Measurements from ENCODE around the gene RBM3.
"Not testable (repeated sequence)": the region's sequence is repeated elsewhere in the genome, so short reads cannot be mapped to it uniquely, and the experiment has no call there.

Gene RBM3

GRCh38 chrX:48574270-48575266, at the start of gene RBM3:
TSS of gene RBM3 (plus strand) at chrX:48574484. CDS start at chrX:48575181, 697 bp downstream.
- peak; percentile 97 for DNase-seq

DNA sequence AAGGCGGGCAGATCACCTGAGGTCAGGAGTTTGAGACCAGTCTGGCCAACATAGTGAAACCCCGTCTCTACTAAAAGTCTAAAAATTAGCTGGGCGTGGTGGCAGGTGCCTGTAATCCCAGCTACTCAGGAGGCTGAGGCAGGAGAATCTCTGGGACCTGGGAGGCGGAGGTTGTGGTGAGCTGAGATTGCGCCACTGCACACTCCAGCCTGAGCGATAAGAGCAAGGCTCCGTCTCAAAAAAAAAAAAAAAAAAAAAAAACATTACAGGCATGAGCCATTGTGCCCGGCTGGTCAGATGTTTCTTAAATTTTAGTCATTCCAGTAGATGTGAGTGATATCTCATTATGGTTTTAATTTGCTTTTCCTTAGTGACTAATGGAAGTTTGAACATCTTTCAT, 48.4 kb upstream of the RBM3 start:
- DNase-seq, result not testable (repeated sequence)

DNA sequence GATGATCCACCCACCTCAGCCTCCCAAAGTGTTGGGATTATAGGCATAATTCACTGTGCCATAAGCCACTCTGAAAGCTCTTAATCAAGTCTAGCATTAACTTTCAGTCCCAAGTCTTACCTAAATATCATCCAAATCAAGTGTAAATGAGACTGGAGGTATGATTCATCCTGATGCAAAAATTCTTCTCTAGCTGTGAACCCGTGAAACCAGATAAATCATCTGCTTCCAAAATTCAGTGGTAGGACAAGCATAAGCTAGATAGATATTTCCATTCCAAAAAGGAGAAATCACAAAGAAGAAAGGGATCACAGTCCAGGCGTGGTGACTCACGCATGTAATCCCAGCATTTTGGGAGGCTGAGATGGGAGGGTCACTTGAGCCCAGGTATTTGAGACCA, 43.5 kb upstream of the RBM3 start:
- no peak for DNase-seq

- peak; percentile 46 for DNase-seq
Observed at GRCh38 chrX:48531358-48531959, 42.8 kb upstream of the RBM3 start.

GRCh38 chrX:48532161-48532560, 42.1 kb upstream of the RBM3 start:
- no peak for DNase-seq

DNA sequence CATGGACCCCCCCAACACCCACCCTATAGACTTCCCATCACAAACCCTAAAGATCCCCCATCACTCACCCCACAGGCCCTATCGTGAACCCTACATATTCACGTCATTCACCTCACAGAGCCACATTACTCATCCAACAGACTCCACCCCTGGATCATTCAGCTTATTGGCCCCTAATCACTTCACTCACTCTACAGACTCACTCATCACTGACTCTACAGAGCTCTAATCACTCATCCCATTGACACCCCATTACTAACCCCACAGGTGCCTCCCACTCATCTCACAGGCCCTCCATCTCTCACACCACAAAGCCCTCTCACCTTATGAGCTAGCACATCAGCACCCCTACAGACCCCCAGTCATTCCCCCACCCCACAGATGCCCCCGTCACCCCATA, 41.1 kb upstream of the RBM3 start:
- DNase-seq, result no peak

DNA sequence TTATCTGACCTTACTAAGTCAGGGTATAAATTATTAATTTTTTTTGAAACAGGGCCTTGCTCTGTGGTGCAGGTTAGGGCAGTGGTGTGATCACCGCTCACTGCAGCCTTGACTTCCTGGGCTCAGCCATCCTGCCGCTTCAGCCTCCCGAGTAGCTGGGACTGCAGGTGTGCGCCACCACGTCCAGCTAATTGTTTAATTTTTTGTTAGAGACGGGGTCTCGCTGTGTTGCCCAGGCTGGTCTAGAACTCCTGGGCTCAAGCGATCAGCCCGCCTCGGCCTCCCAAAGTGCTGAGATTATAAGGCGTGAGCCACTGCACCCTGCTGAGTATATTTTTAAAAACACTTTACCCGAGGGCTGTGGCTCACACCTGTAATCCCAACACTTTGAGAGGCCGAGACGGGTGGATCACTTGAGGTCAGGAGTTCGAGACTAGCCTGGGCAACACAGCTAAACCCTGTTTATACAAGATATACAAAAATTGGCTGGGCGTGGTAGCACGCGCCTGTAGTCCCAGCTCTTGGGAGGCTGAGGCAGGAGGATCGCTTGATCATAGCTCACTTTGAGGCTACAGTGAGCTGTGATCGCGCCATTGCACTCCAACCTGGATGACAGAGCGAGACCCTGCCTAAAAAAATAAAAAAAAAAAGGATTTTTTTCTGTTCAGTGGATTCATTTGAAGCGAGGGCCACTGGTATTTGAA, 35.5 kb upstream of the RBM3 start:
- DNase-seq, result no peak

GRCh38 chrX:48539345-48540027, 34.8 kb upstream of the RBM3 start, which contains the start of gene TBC1D25:
TSS of gene TBC1D25 (plus strand) at chrX:48539714. CDS start at chrX:48539798, 84 bp downstream.
- peak; percentile 98 for DNase-seq

DNA sequence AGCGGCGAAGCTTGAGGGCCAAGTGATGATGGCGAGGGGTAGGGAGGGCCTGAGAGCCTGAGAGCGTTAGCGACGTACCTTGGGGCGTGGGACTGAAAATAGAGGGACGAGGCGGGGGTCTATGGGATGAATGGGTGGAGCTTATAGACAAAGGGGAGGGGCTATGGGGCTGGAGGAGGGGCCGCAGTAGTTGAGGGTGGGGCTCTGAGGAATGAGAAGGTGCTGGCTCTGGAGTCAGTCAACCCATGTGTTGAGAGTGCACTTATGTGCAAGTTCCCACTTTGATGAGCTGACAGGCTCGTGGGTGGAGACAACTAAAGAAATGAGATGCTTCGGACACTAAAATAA, 34.3 kb upstream of the RBM3 start:
- DNase-seq, result peak; percentile 53

- DNase-seq, result peak; percentile 19
Observed at GRCh38 chrX:48540480-48540879, 33.8 kb upstream of the RBM3 start.

DNA sequence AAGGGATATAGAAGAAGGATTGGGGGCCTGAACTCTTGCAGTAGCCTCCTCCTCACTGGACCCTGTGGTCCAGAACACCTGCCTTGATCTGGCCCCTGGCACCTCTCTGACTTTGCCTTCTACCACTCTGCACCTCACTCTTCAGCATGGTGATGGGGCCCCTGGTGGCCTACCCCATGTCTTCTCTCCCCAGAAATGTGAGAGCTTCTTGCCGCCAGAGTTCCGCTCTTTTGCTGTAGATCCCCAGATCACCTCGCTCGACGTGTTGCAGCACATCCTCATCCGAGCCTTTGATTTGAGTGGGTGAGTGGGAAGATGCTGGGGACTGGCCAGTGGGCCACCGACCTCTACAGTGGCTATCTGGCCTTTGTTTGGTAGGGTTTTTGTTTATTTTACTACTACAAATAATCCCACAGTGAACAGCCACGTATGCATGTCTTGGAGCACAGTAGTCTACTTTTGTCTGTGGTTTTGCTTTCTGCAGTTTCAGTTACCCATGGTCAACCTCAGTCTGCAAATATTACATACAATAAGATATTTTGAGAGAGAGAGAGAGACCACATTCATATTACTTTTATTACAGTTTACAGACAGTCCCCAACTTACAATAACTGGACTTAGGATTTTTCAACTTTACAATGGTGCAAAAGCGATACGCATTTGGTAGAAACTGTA, 33.0 kb upstream of the RBM3 start:
- no peak for DNase-seq

DNA sequence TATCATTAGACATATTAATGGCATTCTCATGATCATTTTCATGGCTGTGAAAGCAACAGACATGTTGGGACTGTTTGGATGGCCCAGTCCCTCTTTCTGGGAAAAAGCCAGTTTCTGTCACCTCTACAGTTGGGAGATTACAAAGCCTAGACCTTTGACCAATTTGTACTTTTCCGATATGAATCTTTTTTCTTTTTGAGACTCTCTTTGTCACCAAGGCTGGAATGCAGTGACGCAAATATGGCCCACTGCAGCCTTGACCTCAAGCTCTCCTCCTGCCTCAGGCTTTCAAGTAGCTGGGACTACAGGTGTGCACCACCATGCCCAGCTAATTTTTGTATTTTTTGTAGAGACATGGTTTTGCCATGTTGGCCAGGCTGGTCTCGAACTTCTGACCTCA, 25.4 kb upstream of the RBM3 start:
- DNase-seq, result no peak

- DNase-seq, result not testable (repeated sequence)
Observed at GRCh38 chrX:48555731-48556325, 18.5 kb upstream of the RBM3 start.

DNA sequence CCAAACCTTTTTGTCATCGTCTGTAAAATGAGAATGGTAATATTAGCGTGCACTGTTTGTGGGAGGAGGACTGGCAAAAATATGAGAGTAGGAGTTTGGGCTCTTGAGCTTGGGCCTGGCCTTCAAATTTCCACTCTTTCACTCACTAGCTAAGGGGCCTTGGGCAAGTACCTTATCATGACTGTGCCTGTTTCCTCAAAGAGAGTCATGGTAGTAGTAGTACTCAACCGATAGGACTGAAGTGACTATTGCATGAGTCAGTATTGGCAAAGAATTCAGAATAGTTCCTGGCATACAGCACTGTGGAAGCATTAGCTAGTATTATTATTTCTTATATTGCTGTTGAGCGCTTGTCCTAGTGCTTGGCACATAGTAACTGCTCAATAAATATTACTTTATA, 16.0 kb upstream of the RBM3 start:
- no peak for DNase-seq

DNA sequence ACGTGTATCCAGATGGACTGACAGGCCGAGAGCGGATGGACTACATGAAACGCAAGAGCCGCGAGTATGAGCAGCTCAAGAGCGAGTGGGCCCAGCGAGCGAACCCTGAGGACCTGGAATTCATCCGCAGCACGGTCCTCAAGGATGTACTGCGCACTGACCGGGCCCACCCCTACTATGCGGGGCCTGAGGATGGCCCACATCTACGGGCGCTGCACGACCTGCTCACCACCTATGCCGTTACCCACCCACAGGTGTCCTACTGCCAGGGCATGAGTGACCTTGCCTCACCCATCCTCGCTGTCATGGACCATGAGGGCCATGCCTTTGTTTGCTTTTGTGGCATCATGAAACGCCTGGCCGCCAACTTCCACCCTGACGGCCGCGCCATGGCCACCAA, 14.6 kb upstream of the RBM3 start:
- DNase-seq, result no peak

DNA sequence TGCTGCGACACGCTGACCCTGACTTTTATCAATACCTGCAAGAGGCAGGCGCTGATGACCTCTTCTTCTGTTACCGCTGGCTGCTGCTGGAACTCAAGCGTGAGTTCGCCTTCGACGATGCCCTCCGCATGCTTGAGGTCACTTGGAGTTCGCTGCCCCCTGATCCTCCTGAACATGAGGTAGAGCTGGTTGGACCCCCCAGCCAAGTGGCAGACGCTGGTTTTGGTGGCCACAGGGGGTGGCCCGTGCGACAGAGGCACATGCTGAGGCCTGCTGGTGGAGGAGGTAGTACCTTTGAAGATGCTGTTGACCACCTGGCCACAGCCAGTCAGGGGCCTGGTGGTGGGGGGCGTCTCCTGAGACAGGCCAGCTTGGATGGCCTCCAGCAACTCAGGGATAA, 14.2 kb upstream of the RBM3 start:
- no peak for DNase-seq

- no peak for DNase-seq
Observed at GRCh38 chrX:48560681-48561080, 13.6 kb upstream of the RBM3 start.

GRCh38 chrX:48569958-48570357, 4.3 kb upstream of the RBM3 start:
- no peak for DNase-seq

DNA sequence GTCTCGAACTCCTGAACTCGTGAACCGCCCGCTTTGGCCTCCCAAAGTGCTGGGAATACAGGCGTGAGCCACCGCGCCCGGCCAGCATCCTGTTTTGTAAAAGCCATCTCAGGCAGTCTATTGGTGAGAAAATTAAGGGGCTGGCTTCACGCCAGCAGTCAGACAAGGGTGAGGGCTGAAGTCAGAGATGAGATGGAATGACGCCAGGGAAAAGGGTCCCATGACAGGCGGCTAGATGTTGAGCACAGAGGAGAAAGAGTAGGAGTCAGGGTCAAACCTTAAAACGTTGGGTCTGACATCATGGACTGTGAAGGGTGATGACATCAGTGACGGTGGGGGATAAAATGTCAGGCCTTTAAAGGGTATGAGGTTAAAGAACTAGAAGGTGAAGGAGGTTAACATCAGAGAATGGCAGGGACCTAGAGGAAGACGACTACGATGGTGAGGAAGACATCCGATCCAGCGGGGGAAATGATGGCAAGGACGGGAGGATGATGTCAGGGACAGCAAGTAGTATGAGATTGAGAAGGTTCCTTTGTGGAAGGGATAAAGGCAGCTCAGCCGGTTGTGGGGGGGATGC, 504 bp upstream of the RBM3 start:
- DNase-seq, result no peak

DNA sequence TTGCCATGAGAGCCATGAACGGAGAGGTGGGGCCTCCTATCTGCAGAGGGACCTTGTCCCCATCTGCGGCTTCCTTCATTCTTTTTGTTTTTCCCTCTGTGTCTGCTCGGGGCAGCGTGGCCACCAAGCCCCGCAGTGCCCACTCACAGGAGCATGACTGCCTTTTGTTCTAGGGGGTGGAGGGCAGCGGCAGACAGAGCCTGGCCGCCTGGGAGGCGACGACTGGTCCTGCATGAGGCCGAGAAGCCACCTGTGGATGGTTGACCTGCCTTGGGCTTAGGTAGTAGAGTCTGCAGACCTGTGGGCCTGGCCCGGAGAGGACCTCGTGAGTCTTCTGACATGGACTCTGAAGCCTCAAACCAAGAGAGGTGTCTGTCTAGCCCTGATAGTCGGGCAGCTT, 1.4 kb downstream of the RBM3 start:
- no peak for DNase-seq

- no peak for DNase-seq
Observed at GRCh38 chrX:48576108-48576507, 1.8 kb downstream of the RBM3 start.
